Neural crest cell (in vitro differentiated cells): ENCODE data around the gene PRPF38A. TPM values are rescaled to one million over a fixed set of nuclear protein-coding genes. Genes with fewer than 3 reads are reported as not detected.
"Not testable (repeated sequence)": the region's sequence is repeated elsewhere in the genome, so short reads cannot be mapped to it uniquely, and the experiment has no call there.

Experiments
- DNase-seq: peaks from one replicate; pipeline ENCODE4 v3.0.0; 2021; ENCODE audit warnings: low read depth, mixed read lengths, low spot score
- H3K27ac Mint-ChIP-seq: one replicate; pipeline ENCODE4 v1.8.0; 2021; ENCODE audit warnings: mild to moderate bottlenecking, mixed read lengths; ENCODE audit not compliant: unreplicated experiment
- H3K27me3 Mint-ChIP-seq: 2 replicates; pipeline ENCODE4 v1.8.0; 2021; ENCODE audit warnings: low read depth, mild to moderate bottlenecking, mixed read lengths
- H3K36me3 Mint-ChIP-seq: 2 replicates; pipeline ENCODE4 v1.8.0; 2021; ENCODE audit warnings: low read depth, mild to moderate bottlenecking, mixed read lengths
- H3K4me1 Mint-ChIP-seq: 2 replicates; pipeline ENCODE4 v1.8.0; 2021; ENCODE audit warnings: mixed read lengths
- H3K4me3 Mint-ChIP-seq: one replicate; pipeline ENCODE4 v1.8.0; 2021; ENCODE audit warnings: mild to moderate bottlenecking, mixed read lengths
- H3K9me3 Mint-ChIP-seq: 2 replicates; pipeline ENCODE4 v1.8.0; 2021; ENCODE audit warnings: mixed read lengths
- total RNA-seq: library from RNA; stranded (reverse); gene quantifications from 2 replicates; pipeline ENCODE4 v1.2.1, GENCODE V29; 2021
- TF ChIP-seq, protein P1 (sequence below): fragments of 200-600 bp; sonication (generic); conservative IDR thresholded peaks from 2 replicates; pipeline ENCODE4 v1.5.0; 2021; ENCODE audit warnings: antibody characterized with exemption, mild to moderate bottlenecking

Gene PRPF38A
- total RNA-seq, 1 donor from 2014 or later = 83.6 TPM

DNA sequence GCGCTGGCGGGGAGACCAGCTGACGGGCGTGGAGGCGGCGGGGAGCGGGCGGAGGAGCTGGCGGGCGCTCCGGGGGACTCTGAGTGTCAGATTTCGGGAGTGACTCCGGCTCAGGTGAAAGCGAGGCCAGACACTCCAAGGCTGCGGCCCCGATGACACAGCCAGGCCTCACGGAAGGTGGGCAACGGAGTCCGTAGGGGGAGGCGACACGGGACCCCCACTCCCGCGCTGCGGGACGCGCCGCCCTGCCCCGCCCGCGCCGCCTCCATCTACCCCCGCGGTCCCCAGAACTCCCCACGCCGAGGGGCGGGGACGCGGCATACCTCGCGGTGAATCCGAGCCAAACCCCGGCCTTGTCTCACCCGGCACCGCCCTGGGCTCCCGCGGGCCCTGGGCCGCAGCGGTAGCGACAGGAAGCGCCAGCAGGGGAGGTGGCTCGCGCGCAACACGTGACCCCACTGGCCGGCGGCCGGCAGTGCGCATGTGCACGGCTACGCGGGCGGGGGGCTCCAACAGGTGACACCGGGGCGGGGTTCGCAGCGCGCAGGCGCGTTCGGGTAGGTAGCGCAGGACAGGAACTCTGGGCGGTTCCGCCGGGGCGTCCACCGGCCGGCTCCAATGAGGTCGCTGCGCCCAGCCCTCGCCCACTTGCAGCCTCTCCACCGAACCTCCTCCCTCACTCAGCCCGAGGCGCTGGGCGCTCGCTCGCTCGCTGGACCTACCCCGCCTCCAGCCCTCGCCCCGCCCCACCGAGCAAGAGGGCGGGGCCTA lies 38.5 kb upstream of the PRPF38A start, which contains the start of gene CC2D1B:
CC2D1B (minus strand) TSS at position 460 of the 771 bp plus-strand sequence. CDS start 1,585 bp downstream, outside the sequence.
- Mint-ChIP-seq H3K9me3 (no peaks in the 10 kb centered on the region), H3K4me3 (peak within 1 kb of the TSS; percentile 98), H3K4me1 (peaks cover 48% of the 10 kb centered on the region), H3K27me3 (peaks cover 2% of the 10 kb centered on the region), H3K36me3 (peaks cover 10% of the 10 kb centered on the region), H3K27ac (peak within 1 kb of the TSS; percentile 97)
- DNase-seq = peak; percentile 98
- TF ChIP-seq, protein P1, sequence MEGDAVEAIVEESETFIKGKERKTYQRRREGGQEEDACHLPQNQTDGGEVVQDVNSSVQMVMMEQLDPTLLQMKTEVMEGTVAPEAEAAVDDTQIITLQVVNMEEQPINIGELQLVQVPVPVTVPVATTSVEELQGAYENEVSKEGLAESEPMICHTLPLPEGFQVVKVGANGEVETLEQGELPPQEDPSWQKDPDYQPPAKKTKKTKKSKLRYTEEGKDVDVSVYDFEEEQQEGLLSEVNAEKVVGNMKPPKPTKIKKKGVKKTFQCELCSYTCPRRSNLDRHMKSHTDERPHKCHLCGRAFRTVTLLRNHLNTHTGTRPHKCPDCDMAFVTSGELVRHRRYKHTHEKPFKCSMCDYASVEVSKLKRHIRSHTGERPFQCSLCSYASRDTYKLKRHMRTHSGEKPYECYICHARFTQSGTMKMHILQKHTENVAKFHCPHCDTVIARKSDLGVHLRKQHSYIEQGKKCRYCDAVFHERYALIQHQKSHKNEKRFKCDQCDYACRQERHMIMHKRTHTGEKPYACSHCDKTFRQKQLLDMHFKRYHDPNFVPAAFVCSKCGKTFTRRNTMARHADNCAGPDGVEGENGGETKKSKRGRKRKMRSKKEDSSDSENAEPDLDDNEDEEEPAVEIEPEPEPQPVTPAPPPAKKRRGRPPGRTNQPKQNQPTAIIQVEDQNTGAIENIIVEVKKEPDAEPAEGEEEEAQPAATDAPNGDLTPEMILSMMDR = peak; percentile 39

DNA sequence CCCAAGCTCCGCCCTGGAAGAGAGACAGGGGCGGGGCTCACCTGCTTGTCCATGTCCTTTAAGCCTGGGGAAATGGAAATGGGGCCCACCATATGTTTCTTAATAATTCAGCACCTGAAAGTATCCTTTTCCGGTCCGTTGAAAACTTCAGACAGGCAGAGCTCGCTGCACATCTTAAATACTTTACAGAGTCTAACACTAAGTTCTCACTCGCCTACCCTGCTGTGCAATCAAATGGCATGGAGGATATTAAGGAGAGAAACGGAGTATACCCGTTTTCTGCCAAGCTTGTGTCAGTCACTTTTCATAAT lies 37.9 kb upstream of the PRPF38A start:
- Mint-ChIP-seq H3K27me3 (peaks cover 2% of the 10 kb centered on the region), H3K4me3 (peak overlapping the region; percentile 88), H3K36me3 (peaks cover 10% of the 10 kb centered on the region), H3K9me3 (no peaks in the 10 kb centered on the region), H3K4me1 (peaks cover 42% of the 10 kb centered on the region), H3K27ac (no peak overlapping the region)
- no peak for DNase-seq
- TF ChIP-seq, protein P1 = no peak

DNA sequence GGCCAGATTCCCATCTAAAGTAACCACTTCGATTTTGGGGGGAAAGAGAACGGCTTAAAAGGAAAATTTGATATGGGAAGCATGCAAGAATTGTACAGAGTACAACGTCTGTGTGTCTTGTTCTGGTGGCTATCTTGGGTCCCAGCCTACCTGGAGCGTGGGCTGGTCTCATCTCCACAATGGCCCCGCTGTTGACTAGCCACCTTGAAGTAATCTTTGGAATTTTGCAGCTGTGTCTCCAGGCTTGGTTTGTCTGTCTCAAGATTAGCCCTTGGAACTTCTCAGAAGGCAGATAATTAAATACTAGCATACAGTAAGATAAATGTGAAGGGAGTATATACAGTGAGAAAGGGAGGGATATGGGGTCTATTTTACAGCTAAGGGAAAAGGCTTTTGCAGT lies 37.1 kb upstream of the PRPF38A start:
- TF ChIP-seq, protein P1 = no peak
- Mint-ChIP-seq H3K36me3 (peaks cover 2% of the 10 kb centered on the region), H3K4me3 (peak overlapping the region; percentile 88), H3K4me1 (peaks cover 34% of the 10 kb centered on the region), H3K27ac (no peak overlapping the region), H3K27me3 (peaks cover 2% of the 10 kb centered on the region), H3K9me3 (no peaks in the 10 kb centered on the region)
- no peak for DNase-seq

DNA sequence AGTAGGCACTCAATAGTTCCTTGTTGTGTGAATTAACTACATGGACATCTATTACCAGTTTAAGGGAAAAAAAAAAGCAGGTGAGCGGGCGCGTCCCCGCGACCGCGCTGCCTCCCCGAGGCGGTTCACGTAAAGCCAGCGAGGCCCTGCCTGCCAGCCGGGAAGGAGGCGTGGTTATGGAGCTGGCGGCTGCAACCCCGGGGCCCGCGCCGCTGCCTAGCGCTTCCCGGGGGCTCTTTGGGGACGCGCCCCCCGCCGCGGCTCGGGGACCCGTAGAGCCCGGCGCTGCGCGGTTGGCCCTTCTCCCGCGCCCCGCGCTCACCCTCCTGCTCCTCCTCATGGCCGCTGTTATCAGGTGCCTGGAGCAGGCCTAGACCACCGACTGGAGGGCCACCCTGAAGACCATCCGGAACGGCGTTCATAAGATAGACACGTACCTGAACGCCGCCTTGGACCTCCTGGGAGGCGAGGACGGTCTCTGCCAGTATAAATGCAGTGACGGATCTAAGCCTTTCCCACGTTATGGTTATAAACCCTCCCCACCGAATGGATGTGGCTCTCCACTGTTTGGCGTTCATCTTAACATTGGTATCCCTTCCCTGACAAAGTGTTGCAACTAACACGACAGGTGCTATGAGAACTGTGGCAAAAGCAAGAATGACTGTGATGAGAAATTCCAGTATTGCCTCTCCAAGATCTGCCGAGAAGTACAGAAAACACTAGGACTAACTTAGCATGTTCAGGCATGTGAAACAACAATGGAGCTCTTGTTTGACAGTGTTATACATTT lies 35.8 kb upstream of the PRPF38A start:
- Mint-ChIP-seq H3K27ac (no peak overlapping the region), H3K9me3 (no peaks in the 10 kb centered on the region), H3K4me3 (peak overlapping the region; percentile 79), H3K4me1 (peaks cover 34% of the 10 kb centered on the region), H3K27me3 (peaks cover 2% of the 10 kb centered on the region), H3K36me3 (peaks cover 5% of the 10 kb centered on the region)
- TF ChIP-seq, protein P1 = peak; percentile 30
- no peak for DNase-seq

DNA sequence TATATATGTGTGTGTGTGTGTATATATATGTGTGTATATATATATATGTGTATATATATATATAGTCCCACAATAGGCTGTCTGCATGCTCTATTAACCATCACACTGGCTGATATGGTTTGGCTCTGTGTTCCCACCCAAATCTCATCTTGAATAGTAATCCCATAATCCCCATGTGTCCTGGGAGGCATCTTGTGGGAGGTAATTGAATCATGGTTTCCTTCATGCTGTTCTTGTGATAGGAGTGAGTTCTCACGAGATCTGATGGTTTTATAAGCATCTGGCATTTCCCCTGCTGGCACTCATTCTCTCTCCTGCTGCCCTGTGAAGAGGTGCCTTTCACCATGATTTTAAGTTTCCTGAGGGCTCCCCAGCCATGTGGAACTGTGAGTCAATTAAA lies 34.6 kb upstream of the PRPF38A start:
- H3K27me3 Mint-ChIP-seq, H3K9me3 Mint-ChIP-seq, H3K27ac Mint-ChIP-seq, DNase-seq: not testable (repeated sequence)
- peaks cover 10% of the 10 kb centered on the region for H3K36me3 Mint-ChIP-seq
- H3K4me1 Mint-ChIP-seq = peaks cover 24% of the 10 kb centered on the region
- peak overlapping the region; percentile 54 for H3K4me3 Mint-ChIP-seq

DNA sequence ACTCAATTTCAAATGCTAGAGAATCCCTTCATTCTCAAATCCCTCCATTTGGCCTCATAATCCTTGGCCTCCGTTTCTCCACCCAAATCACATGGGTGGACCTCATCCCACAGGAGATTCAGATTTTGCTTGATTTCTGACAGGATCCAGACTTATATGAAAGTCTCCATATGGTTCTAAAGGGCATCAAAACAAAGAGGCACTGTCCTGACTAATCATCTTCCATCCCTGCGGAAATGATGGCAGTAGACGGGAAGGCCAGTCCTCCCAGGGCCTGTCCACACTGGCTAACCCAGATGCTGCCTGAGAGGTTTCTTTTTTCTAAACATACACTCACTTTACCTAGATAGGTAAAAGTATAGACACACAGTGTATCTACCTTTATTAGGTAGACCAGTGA lies 19.0 kb upstream of the PRPF38A start:
- no peak overlapping the region for H3K27ac Mint-ChIP-seq
- H3K27me3 Mint-ChIP-seq = no peaks in the 10 kb centered on the region
- no peaks in the 10 kb centered on the region for H3K9me3 Mint-ChIP-seq
- H3K4me1 Mint-ChIP-seq = no peaks in the 10 kb centered on the region
- peaks cover 12% of the 10 kb centered on the region for H3K36me3 Mint-ChIP-seq
- H3K4me3 Mint-ChIP-seq = no peak overlapping the region
- no peak for DNase-seq
- TF ChIP-seq, protein P1 = no peak
